Erythroblast (primary cell): ENCODE results near the gene PER2.

Source experiments
- GATA1 ChIP-seq: IDR thresholded peaks from 2 replicates; pipeline ENCODE4 v1.6.1; 2011; ENCODE audit warnings: low read depth, mild to moderate bottlenecking, control low read depth, low read length, moderate library complexity
- POLR2A ChIP-seq: IDR thresholded peaks from 2 replicates; pipeline ENCODE4 v1.6.1; 2011; ENCODE audit warnings: mild to moderate bottlenecking, low read length

GRCh38 chr2:238321467-238321866, 33.1 kb upstream of the PER2 start:
- TF ChIP-seq POLR2A (no peak), GATA1 (no peak)
